ENCODE data around the gene VASH1.

GRCh38 chr14:76780875-76781647 lies 19.8 kb downstream of the VASH1 start:
- TF ChIP-seq CTCF (conservative IDR thresholded peaks at IDR 0.05) = no peak
- TF ChIP-seq ZFX (IDR thresholded peaks at IDR 0.05) = no peak
